Right lobe of liver (tissue), 6 donors: ENCODE measurements around the gene CAPN10. TPM values are rescaled to one million over a fixed set of nuclear protein-coding genes. Genes with fewer than 3 reads are reported as not detected.
A peak's percentile ranks its signal among the peaks of the same experiment; 100 is the strongest.

Experiments used
- ATAC-seq, 4 donors: fragments of 200-7000 bp; cut with Tn5 transposase; one replicate each; pipeline ENCODE4 v1.9.1; 2020; ENCODE audit warnings: mild to moderate bottlenecking in 4 of 4, moderate library complexity in 4 of 4
- DNase-seq, 3 donors: peaks; one replicate each; pipeline ENCODE4 v3.0.0-alpha.2; 2020
- H3K27ac ChIP-seq, 3 donors: fragments of 200-600 bp; one replicate each; pipeline ENCODE4 v1.8.0; 2022
- H3K27me3 ChIP-seq, 2 donors: fragments of 200-600 bp; one replicate each; pipeline ENCODE4 v1.8.0; 2022
- H3K36me3 ChIP-seq, 4 donors: fragments of 200-600 bp; sonication (generic) in 1 of 4; one replicate each; pipeline versions ENCODE4 v1.5.1 to v1.8.0; 2017 to 2022; ENCODE audit warnings: control low read depth in 1 of 4
- H3K4me1 ChIP-seq, 4 donors: fragments of 200-600 bp; sonication (generic) in 1 of 4; one replicate each; pipeline versions ENCODE4 v1.5.1 to v1.8.0; 2017 to 2022; ENCODE audit warnings: control low read depth in 1 of 4
- H3K4me3 ChIP-seq, 3 donors: fragments of 200-600 bp; one replicate each; pipeline ENCODE4 v1.8.0; 2022
- H3K9me3 ChIP-seq, 4 donors: fragments of 200-600 bp; sonication (generic) in 1 of 4; one replicate each; pipeline versions ENCODE4 v1.5.1 to v1.8.0; 2017 to 2022; ENCODE audit warnings: control low read depth in 1 of 4
- POLR2A ChIP-seq: fragments of 450-650 bp; IDR thresholded peaks from one replicate; pipeline ENCODE4 v1.6.1; 2017; ENCODE audit warnings: antibody characterized with exemption, mild to moderate bottlenecking
- WGBS: methylation state at CpG from one replicate; pipeline ENCODE4 v1.1.6; 2018; ENCODE audit warnings: low coverage, low lambda C conversion rate; ENCODE audit not compliant: insufficient coverage; ENCODE audit errors: missing lambda C conversion rate; 5-methylcytosine and 5-hydroxymethylcytosine counted together
- intact Hi-C, 2 donors: fragments of 100-400 bp; cut with DNase I; formaldehyde crosslinking; loops; one replicate each; pipeline versions ENCODE4 v1.11.2 to v1.14.1; 2022
- total RNA-seq, 6 experiments: library from RNA; depleted of rRNA in 2 of 6; stranded (reverse); fragments of >200 nt in 2 of 6; fragmentation: NEBNext Ultra II Directional in 3 of 6; extraction: Animal tissue kit (Norgen Biotek cat#: 25700) in 3 of 6; gene quantifications; one replicate each; pipeline versions ENCODE4 v1.1.0 to v1.2.4, GENCODE V29; 2016 to 2023
- TF ChIP-seq, protein P1 (sequence below), 4 donors: fragments of 200-600 bp in 3 of 4; fragments of 450-650 bp in 1 of 4; IDR thresholded peaks; one replicate each; pipeline versions ENCODE4 v1.5.1 to v1.8.0; 2016 to 2022; ENCODE audit warnings: antibody characterized with exemption in 4 of 4, mild to moderate bottlenecking in 2 of 4
- donor health status: DM: no; HTN: yes; CAD: no.
- donor health status: DM: no; HTN: no; CAD: no.
- donor health status: DM: no; HTN: no; CAD: no.
- donor health status: DM: no; HTN: yes; CAD: no.
- donor health status: DM: no; HTN: yes; CAD: no.

CAPN10 gene
- total RNA-seq, 6 experiments from 2014 or later = 7.2 to 13.8 (median 9.1) TPM

GRCh38 chr2:240567872-240568677 lies 18.5 kb upstream of the CAPN10 start, which contains the start of gene RNPEPL1:
TSS of gene RNPEPL1 (plus strand) at chr2:240568484. CDS start at chr2:240568587, 103 bp downstream.
- H3K27ac ChIP-seq = peak within 1 kb of the TSS; percentile 74 to 91 (median 86)
- no peaks in the 10 kb centered on the region for H3K9me3 ChIP-seq
- intact Hi-C loops = no loop called here
- peaks cover 0 to 43% (median 16%) of the 10 kb centered on the region in 4 donors for H3K4me1 ChIP-seq
- H3K4me3 ChIP-seq = peak within 1 kb of the TSS; percentile 68 to 78 (median 78)
- peak; percentile 59 to 70 (median 59) for DNase-seq
- TF ChIP-seq, protein P1, sequence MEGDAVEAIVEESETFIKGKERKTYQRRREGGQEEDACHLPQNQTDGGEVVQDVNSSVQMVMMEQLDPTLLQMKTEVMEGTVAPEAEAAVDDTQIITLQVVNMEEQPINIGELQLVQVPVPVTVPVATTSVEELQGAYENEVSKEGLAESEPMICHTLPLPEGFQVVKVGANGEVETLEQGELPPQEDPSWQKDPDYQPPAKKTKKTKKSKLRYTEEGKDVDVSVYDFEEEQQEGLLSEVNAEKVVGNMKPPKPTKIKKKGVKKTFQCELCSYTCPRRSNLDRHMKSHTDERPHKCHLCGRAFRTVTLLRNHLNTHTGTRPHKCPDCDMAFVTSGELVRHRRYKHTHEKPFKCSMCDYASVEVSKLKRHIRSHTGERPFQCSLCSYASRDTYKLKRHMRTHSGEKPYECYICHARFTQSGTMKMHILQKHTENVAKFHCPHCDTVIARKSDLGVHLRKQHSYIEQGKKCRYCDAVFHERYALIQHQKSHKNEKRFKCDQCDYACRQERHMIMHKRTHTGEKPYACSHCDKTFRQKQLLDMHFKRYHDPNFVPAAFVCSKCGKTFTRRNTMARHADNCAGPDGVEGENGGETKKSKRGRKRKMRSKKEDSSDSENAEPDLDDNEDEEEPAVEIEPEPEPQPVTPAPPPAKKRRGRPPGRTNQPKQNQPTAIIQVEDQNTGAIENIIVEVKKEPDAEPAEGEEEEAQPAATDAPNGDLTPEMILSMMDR (IDR thresholded peaks at IDR 0.05) = peak in 2 of 4 donors; percentile 14 to 36
- TF ChIP-seq POLR2A = no peak
- no peaks in the 10 kb centered on the region for H3K27me3 ChIP-seq
- ATAC-seq = peak; percentile 10 to 39 (median 29)
- WGBS = 0% methylated on average over 14 of the region's 106 CpGs
- H3K36me3 ChIP-seq = no peaks in the 10 kb centered on the region

GRCh38 chr2:240568678-240569522 lies 17.6 kb upstream of the CAPN10 start:
- WGBS = 4% methylated on average over 5 of the region's 93 CpGs
- intact Hi-C loops = no loop called here
- H3K27ac ChIP-seq = peak overlapping the region; percentile 26 to 86 (median 51)
- peak; percentile 8 to 41 (median 36) for ATAC-seq
- peak overlapping the region; percentile 59 to 76 (median 67) for H3K4me3 ChIP-seq
- peak; percentile 78 to 81 (median 79) for DNase-seq
- no peaks in the 10 kb centered on the region for H3K36me3 ChIP-seq
- H3K4me1 ChIP-seq = peaks cover 0 to 43% (median 16%) of the 10 kb centered on the region in 4 donors
- no peaks in the 10 kb centered on the region for H3K27me3 ChIP-seq
- H3K9me3 ChIP-seq = no peaks in the 10 kb centered on the region
- TF ChIP-seq, protein P1 (IDR thresholded peaks at IDR 0.05) = no peak
- TF ChIP-seq POLR2A = peak; percentile 44

- no peaks in the 10 kb centered on the region for H3K27me3 ChIP-seq
- DNase-seq (peak in 2 of 3 donors; percentile 23 to 49), ATAC-seq (no peak)
- H3K4me1 ChIP-seq = peaks cover 0 to 43% (median 16%) of the 10 kb centered on the region in 4 donors
- TF ChIP-seq, protein P1 (IDR thresholded peaks at IDR 0.05) = no peak
- TF ChIP-seq POLR2A = no peak
- intact Hi-C loops = no loop called here
- peak overlapping the region; percentile 59 to 76 (median 67) for H3K4me3 ChIP-seq
- no peak overlapping the region for H3K27ac ChIP-seq
- 0% methylated on average over 1 of the region's 9 CpGs for WGBS
- H3K36me3 ChIP-seq = peaks cover 0 to under 1% (median 0%) of the 10 kb centered on the region in 4 donors
- H3K9me3 ChIP-seq = no peaks in the 10 kb centered on the region
Observed at GRCh38 chr2:240569523-240569997, 17.0 kb upstream of the CAPN10 start.

DNA sequence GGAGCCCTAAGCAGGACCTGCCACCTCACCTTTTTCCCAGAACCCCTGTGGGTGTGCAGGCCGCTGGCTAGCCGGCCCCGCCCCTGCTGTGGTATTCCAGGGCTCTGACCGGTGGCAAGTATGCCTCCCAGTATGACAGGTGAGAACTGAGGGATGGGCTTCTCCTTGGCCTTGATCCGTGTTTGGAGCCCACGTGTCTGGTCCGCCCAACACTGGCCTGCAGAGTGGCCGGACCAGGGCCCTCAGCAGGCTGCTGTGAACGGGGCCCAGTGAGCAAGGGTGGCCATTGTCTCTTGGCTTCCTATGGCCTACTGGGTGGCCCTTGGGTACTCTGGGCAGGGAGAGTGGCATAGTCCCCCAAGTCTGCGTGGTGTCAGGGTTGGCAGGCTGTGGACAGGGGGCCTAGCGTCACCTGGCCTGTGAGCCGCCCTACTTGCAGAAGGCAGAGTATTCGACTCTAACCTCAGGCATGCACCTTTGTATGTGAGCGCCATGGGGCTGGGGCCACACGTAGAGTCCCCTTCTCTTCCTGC lies 16.5 kb upstream of the CAPN10 start:
- peak in 1 of 3 donors; percentile 45 for DNase-seq
- intact Hi-C loops = no loop called here
- no peak for ATAC-seq
- peaks cover 0 to 43% (median 16%) of the 10 kb centered on the region in 4 donors for H3K4me1 ChIP-seq
- peaks cover 0 to 6% (median 0%) of the 10 kb centered on the region in 4 donors for H3K36me3 ChIP-seq
- peak overlapping the region in 1 of 3 donors; percentile 76 for H3K4me3 ChIP-seq
- no peak for TF ChIP-seq POLR2A
- TF ChIP-seq, protein P1 (IDR thresholded peaks at IDR 0.05) = no peak
- H3K27ac ChIP-seq = no peak overlapping the region
- H3K9me3 ChIP-seq = no peaks in the 10 kb centered on the region
- no peaks in the 10 kb centered on the region for H3K27me3 ChIP-seq
- no CpG with 5 or more reads among the region's 15 CpGs for WGBS
